OCI-LY3 (cell line): Measurements from ENCODE around the gene TMEM185A.
"Not testable (repeated sequence)": the region's sequence is repeated elsewhere in the genome, so short reads cannot be mapped to it uniquely, and the experiment has no call there.

Experiments used
- CTCF ChIP-seq: fragments of 200-600, 300-600 bp; sonication (generic); IDR thresholded peaks from 2 replicates; pipeline ENCODE4 v1.5.1; 2014; ENCODE audit warnings: antibody characterized with exemption, low read length, low read depth
- EZH2phosphoT487 ChIP-seq: fragments of 200-600 bp; shearing (Covaris generic); IDR thresholded peaks from 2 replicates; pipeline ENCODE4 v1.6.1; 2018; ENCODE audit warnings: antibody characterized with exemption, mixed run types, low read depth

GRCh38 chrX:149551245-149551938 is 80.2 kb downstream of the TMEM185A start:
- not testable (repeated sequence) for TF ChIP-seq CTCF, EZH2phosphoT487
